Stomach (tissue), 9 donors: ENCODE results near the gene MAML1. TPM values are rescaled to one million over a fixed set of nuclear protein-coding genes. Genes with fewer than 3 reads are reported as not detected.

Source experiments
- DNase-seq, 2 donors: peaks; one replicate each; pipeline versions ENCODE4 v3.0.0 to v3.0.0-alpha.2; 2013 to 2019
- H3K27ac ChIP-seq, 5 donors: fragments of 200-600 bp in 4 of 5; sonication (generic) in 4 of 5; one replicate each; pipeline ENCODE4 v1.5.1; 2013 to 2019; ENCODE audit warnings: mild to moderate bottlenecking in 1 of 5, moderate library complexity in 1 of 5
- H3K27me3 ChIP-seq, 3 donors: fragments of 200-600 bp; sonication (generic); one replicate each; pipeline ENCODE4 v1.5.1; 2017 to 2019; ENCODE audit warnings: mixed run types in 1 of 3
- H3K36me3 ChIP-seq, 4 donors: fragments of 200-600 bp; sonication (generic); 1 replicate in 3 of 4; 2 replicates in 1 of 4; pipeline ENCODE4 v1.5.1; 2016 to 2019
- H3K4me1 ChIP-seq, 4 donors: fragments of 200-600 bp; sonication (generic); one replicate each; pipeline ENCODE4 v1.5.1; 2016 to 2019
- H3K4me3 ChIP-seq, 4 donors: fragments of 200-600 bp; sonication (generic) in 3 of 4; one replicate each; pipeline ENCODE4 v1.5.1; 2016 to 2019; ENCODE audit warnings: mild to moderate bottlenecking in 1 of 4
- H3K9me3 ChIP-seq, 4 donors: fragments of 200-600 bp; sonication (generic); one replicate each; pipeline ENCODE4 v1.5.1; 2016 to 2019
- EP300 ChIP-seq: sonication (generic); formaldehyde crosslinking; IDR thresholded peaks from one replicate; pipeline ENCODE4 v1.6.1; 2017; ENCODE audit warnings: antibody characterized with exemption
- POLR2A ChIP-seq, 4 donors: fragments of 450-650 bp; IDR thresholded peaks; one replicate each; pipeline ENCODE4 v1.6.1; 2016; ENCODE audit warnings: antibody characterized with exemption in 4 of 4, control low read depth in 2 of 4, mild to moderate bottlenecking in 1 of 4, moderate library complexity in 1 of 4
- POLR2AphosphoS5 ChIP-seq, 3 donors: sonication (generic); formaldehyde crosslinking; IDR thresholded peaks; one replicate each; pipeline ENCODE4 v1.6.1; 2016; ENCODE audit warnings: antibody characterized with exemption in 3 of 3
- WGBS, 5 donors: extraction: QIAGEN DNeasy Blood & Tissue Kit in 3 of 5; methylation state at CpG; one replicate each; pipeline versions ENCODE4 v1.1.5 to v1.1.7; 2013 to 2018; 5-methylcytosine and 5-hydroxymethylcytosine counted together
- intact Hi-C: fragments of 100-400 bp; cut with DNase I; formaldehyde crosslinking; loops from one replicate; pipeline ENCODE4 v1.15.1; 2023; ENCODE audit warnings: low total_unique reads
- polyA plus RNA-seq, 3 donors: library from polyadenylated mRNA; stranded (reverse); fragments of 200-250 nt; gene quantifications; one replicate each; pipeline ENCODE4 v1.2.3, GENCODE V29; 2013
- total RNA-seq, 5 donors: library from RNA; depleted of rRNA; stranded (reverse); fragments of >200 nt; gene quantifications; one replicate each; pipeline versions ENCODE4 v1.1.0 to v1.2.3, GENCODE V29; 2014 to 2016
- TF ChIP-seq, protein P1 (sequence below), 7 experiments: fragments of 450-650 bp in 4 of 7; fragments of 200-600 bp in 3 of 7; sonication (generic) in 3 of 7; IDR thresholded peaks; one replicate each; pipeline ENCODE4 v1.5.1; 2016 to 2019; ENCODE audit warnings: antibody characterized with exemption in 7 of 7, control low read depth in 2 of 7, mild to moderate bottlenecking in 1 of 7
- donor health status: healthy with polysubstance abuse.
- donor health status: Bipolar disorder and iron deficiency.
- donor health status: healthy.

Gene MAML1
- total and polyA plus RNA-seq, 8 donors: 5.8 to 26.8 (median 12.2) TPM

DNA sequence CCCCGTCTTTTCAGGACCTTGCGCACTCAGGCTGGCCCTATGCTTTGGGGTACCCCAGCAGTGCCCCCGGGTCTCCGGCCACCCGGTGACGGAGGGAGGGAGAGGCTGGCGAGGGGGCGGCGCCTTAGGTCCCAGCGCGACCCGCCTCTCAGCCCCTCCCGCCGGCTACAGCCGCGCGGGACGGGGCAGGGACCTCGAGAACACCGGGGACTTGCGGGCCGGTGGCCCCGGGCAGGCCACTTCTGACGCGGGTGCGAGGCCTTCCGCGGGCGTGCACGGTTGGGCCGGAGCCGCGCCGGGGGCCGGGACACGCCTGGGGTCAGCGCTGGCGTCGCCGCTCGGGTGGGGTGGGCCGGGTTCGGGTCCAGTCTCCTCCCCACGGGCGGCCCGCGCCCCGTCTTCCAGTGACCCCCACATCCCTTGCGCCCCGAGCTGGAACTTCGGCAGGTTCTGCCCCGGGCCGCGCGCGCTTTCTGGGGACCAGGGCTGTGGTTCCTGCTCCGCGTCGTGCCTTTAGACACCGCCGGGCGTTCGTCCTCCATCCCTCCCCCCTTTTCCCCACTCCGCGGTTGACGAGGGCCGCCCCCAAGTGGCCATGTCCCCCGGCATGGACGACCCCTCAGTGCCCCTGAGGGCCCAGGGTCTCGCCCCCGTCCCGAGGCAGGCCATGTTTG is 84.3 kb downstream of the MAML1 start:
- H3K27ac ChIP-seq: peak overlapping the region; percentile 23 to 100 (median 91)
- peak in 1 of 2 donors; percentile 74 for DNase-seq
- peaks cover 38 to 46% (median 44%) of the 10 kb centered on the region in 4 donors for H3K4me1 ChIP-seq
- WGBS, 5 donors: 1 to 4% (median 2%) methylated on average over 18 to 72 of the region's 72 CpGs
- H3K36me3 ChIP-seq: peaks cover 0 to 27% (median 22%) of the 10 kb centered on the region in 4 donors
- TF ChIP-seq POLR2AphosphoS5 (IDR thresholded peaks at IDR 0.05): no peak
- no peak for TF ChIP-seq EP300
- TF ChIP-seq POLR2A (IDR thresholded peaks at IDR 0.05): no peak
- TF ChIP-seq, protein P1, sequence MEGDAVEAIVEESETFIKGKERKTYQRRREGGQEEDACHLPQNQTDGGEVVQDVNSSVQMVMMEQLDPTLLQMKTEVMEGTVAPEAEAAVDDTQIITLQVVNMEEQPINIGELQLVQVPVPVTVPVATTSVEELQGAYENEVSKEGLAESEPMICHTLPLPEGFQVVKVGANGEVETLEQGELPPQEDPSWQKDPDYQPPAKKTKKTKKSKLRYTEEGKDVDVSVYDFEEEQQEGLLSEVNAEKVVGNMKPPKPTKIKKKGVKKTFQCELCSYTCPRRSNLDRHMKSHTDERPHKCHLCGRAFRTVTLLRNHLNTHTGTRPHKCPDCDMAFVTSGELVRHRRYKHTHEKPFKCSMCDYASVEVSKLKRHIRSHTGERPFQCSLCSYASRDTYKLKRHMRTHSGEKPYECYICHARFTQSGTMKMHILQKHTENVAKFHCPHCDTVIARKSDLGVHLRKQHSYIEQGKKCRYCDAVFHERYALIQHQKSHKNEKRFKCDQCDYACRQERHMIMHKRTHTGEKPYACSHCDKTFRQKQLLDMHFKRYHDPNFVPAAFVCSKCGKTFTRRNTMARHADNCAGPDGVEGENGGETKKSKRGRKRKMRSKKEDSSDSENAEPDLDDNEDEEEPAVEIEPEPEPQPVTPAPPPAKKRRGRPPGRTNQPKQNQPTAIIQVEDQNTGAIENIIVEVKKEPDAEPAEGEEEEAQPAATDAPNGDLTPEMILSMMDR (IDR thresholded peaks at IDR 0.05): no peak
- intact Hi-C loops: no loop called here
- H3K4me3 ChIP-seq: peak overlapping the region; percentile 46 to 56 (median 54)
- H3K27me3 ChIP-seq: no peaks in the 10 kb centered on the region
- H3K9me3 ChIP-seq: no peaks in the 10 kb centered on the region

DNA sequence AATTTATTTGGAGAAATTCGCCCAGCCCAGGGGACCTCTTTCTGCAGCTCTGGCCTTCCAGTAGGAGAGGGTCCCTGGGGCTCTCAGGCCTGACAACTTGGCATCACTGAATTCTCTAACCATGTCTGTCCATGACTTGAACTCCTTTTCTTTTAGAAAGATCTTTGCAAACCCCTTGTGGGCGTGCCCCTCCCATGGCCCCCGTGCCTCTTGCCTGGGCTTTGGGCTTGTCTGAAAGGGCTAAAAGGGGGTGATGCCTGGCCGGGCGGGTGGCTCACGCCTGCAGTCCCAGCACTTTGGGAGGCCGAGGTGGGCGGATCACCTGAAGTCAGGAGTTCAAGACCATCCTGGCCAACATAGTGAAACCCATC is 84.8 kb downstream of the MAML1 start:
- Histone ChIP-seq H3K4me3 (peak overlapping the region; percentile 46 to 56 (median 54)), H3K27ac (peak overlapping the region; percentile 3 to 100 (median 91)), H3K36me3 (peaks cover 0 to 25% (median 20%) of the 10 kb centered on the region in 4 donors), H3K9me3 (no peaks in the 10 kb centered on the region), H3K4me1 (peaks cover 43 to 51% (median 49%) of the 10 kb centered on the region in 4 donors), H3K27me3 (no peaks in the 10 kb centered on the region)
- no peak for TF ChIP-seq EP300
- no peak for TF ChIP-seq POLR2A (IDR thresholded peaks at IDR 0.05)
- TF ChIP-seq, protein P1 (IDR thresholded peaks at IDR 0.05): no peak
- no peak for TF ChIP-seq POLR2AphosphoS5 (IDR thresholded peaks at IDR 0.05)
- WGBS, 5 donors: 79 to 85% (median 83%) methylated on average over 8 of the region's 8 CpGs
- no peak for DNase-seq
- intact Hi-C loops: no loop called here

DNA sequence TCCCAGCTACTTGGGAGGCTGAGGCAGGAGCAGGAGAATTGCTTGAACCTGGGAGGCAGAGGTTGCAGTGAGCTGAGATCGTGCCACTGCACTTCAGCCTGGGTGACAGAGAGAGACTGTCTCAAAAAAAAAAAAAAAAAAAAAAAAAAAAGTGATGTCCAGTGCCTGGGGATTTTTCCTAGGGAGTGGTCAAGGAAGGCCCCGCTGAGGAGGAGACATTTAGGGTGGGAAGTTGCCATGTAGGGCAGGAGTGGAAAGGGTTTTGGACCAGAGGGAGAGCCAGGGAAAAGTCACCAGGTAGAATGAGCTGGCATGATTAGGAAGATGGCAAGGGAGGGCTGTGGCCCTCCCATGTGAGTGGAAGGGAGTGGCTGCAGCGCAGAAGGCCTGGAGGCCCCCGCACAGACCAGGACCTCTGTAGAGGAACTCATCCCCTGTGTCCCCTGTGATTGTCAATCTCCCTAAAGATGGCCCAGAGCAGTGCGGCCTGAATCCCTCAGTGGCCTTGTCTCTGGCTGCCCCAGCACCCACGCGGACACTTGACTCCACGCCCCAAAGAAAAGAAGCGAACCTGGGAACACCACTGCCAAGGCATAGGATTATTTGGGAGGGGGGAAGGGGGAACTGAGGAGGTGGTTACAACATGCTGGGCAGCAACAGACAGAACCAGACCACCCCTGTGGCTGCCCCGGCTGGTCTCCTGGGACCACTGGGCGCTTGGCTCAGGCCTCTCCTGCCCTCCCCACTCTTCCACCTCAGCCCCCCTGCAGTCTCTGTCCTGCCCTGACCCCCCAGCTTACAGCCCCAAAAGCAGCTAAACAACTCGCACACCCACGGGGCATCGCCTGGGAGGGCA is 85.5 kb downstream of the MAML1 start:
- DNase-seq: no peak
- Histone ChIP-seq H3K4me1 (peaks cover 49 to 57% (median 55%) of the 10 kb centered on the region in 4 donors), H3K27me3 (no peaks in the 10 kb centered on the region), H3K36me3 (peaks cover 0 to 25% (median 21%) of the 10 kb centered on the region in 4 donors), H3K27ac (peak overlapping the region; percentile 91 to 100 (median 99)), H3K9me3 (no peaks in the 10 kb centered on the region), H3K4me3 (peak overlapping the region; percentile 65 to 100 (median 90))
- no peak for TF ChIP-seq EP300
- peak in 1 of 3 donors; percentile 35 for TF ChIP-seq POLR2AphosphoS5 (IDR thresholded peaks at IDR 0.05)
- intact Hi-C loops: no loop called here
- 37 to 56% (median 49%) methylated on average over 12 to 14 of the region's 14 CpGs for WGBS, 5 donors

DNA sequence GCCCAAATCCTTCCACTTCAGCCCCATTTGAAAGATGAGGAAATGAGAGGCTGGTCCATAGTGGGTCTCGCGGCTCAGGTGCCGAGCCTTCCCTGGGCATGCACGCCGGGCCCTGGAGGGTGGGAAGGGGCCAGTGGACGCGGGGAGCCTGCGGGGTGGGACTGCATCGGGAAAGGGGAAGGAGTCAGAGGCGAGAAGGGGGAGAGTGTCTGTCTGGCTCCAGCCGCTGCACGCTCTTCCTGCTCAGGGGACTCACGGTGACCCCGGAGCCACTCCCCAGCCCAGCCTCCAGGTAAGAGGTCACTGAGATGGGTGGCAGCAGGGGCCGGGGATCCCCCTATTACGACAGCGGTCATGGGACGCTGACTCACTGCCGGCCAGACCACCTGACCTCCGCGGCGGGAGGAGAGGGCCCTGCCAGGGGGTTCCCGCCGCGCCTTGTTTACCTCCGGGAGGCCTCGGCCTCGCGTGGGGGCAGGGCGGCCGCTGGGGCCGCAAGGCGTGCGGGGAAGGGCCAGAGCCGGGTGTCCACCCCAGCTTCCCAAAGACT is 86.2 kb downstream of the MAML1 start:
- H3K4me1 ChIP-seq: peaks cover 56 to 65% (median 62%) of the 10 kb centered on the region in 4 donors
- peaks cover 5 to 26% (median 24%) of the 10 kb centered on the region in 4 donors for H3K36me3 ChIP-seq
- intact Hi-C loops: no loop called here
- H3K27me3 ChIP-seq: no peaks in the 10 kb centered on the region
- H3K4me3 ChIP-seq: peak overlapping the region; percentile 65 to 100 (median 90)
- H3K27ac ChIP-seq: peak overlapping the region; percentile 91 to 100 (median 99)
- peak; percentile 98 for DNase-seq
- TF ChIP-seq POLR2AphosphoS5 (IDR thresholded peaks at IDR 0.05) (peak; percentile 90 to 94 (median 93)), EP300 (peak; percentile 85), POLR2A (IDR thresholded peaks at IDR 0.05) (no peak)
- TF ChIP-seq, protein P1 (IDR thresholded peaks at IDR 0.05): no peak
- no peaks in the 10 kb centered on the region for H3K9me3 ChIP-seq
- WGBS, 5 donors: 0 to 5% (median 1%) methylated on average over 18 to 35 of the region's 35 CpGs
